ENCODE data around the gene PDZD2. TPM values are rescaled to one million over a fixed set of nuclear protein-coding genes. Genes with fewer than 3 reads are reported as not detected.

The PDZD2 gene
- total and polyA plus RNA-seq, 3 donors from 2014 or later: 47.3 to 89.1 (median 83.9) TPM

GRCh38 chr5:31738199-31738598, 99.3 kb downstream of the PDZD2 start:
- H3K27me3 ChIP-seq: no peaks in the 10 kb centered on the region
- H3K4me3 ChIP-seq: no peak overlapping the region
- DNase-seq: no peak
- H3K9me3 ChIP-seq: no peaks in the 10 kb centered on the region
- no peaks in the 10 kb centered on the region for H3K36me3 ChIP-seq (ENCODE audit: low read depth, missing control alignments)
- H3K4me1 ChIP-seq: peaks cover 4% of the 10 kb centered on the region
- TF ChIP-seq POLR2A (IDR thresholded peaks at IDR 0.05) (no peak), CTCF (IDR thresholded peaks at IDR 0.05) (no peak)
- intact Hi-C loops (cut with DNase I; ENCODE audit: low total_unique reads): no loop called here
- no peak overlapping the region for H3K27ac ChIP-seq
- WGBS, 2 donors: 76 to 79% methylated on average over 4 of the region's 4 CpGs

GRCh38 chr5:31741496-31741895, 102.6 kb downstream of the PDZD2 start:
- intact Hi-C loops (cut with DNase I; ENCODE audit: low total_unique reads): no loop called here
- DNase-seq: peak; percentile 66
- 50 to 62% methylated on average over 1 of the region's 1 CpG for WGBS, 2 donors
- H3K36me3 ChIP-seq (ENCODE audit: low read depth, missing control alignments): no peaks in the 10 kb centered on the region
- H3K4me1 ChIP-seq: peaks cover 3% of the 10 kb centered on the region
- TF ChIP-seq POLR2A (IDR thresholded peaks at IDR 0.05) (no peak), CTCF (IDR thresholded peaks at IDR 0.05) (no peak)
- H3K9me3 ChIP-seq: no peaks in the 10 kb centered on the region
- no peak overlapping the region for H3K4me3 ChIP-seq
- no peak overlapping the region for H3K27ac ChIP-seq
- no peaks in the 10 kb centered on the region for H3K27me3 ChIP-seq

- WGBS, 2 donors: 93 to 95% methylated on average over 3 of the region's 3 CpGs
- no peak for TF ChIP-seq POLR2A (IDR thresholded peaks at IDR 0.05)
- no peaks in the 10 kb centered on the region for H3K9me3 ChIP-seq
- H3K4me1 ChIP-seq: no peaks in the 10 kb centered on the region
- no peaks in the 10 kb centered on the region for H3K36me3 ChIP-seq (ENCODE audit: low read depth, missing control alignments)
- H3K27me3 ChIP-seq: no peaks in the 10 kb centered on the region
- DNase-seq: no peak
- no peak overlapping the region for H3K27ac ChIP-seq
- intact Hi-C loops (cut with DNase I; ENCODE audit: low total_unique reads): no loop called here
- no peak overlapping the region for H3K4me3 ChIP-seq
These were observed 104.7 kb downstream of the PDZD2 start for GRCh38 chr5:31743678-31744077.

GRCh38 chr5:31748458-31749172, 109.7 kb downstream of the PDZD2 start:
- Histone ChIP-seq H3K4me1 (no peaks in the 10 kb centered on the region), H3K27me3 (no peaks in the 10 kb centered on the region), H3K9me3 (no peaks in the 10 kb centered on the region), H3K4me3 (no peak overlapping the region), H3K36me3 (ENCODE audit: low read depth, missing control alignments) (no peaks in the 10 kb centered on the region), H3K27ac (no peak overlapping the region)
- no peak for TF ChIP-seq POLR2A (IDR thresholded peaks at IDR 0.05)
- TF ChIP-seq CTCF (IDR thresholded peaks at IDR 0.05): no peak
- DNase-seq: no peak
- intact Hi-C loops (cut with DNase I; ENCODE audit: low total_unique reads): no loop called here
- WGBS, 2 donors: 82 to 85% methylated on average over 3 of the region's 3 CpGs

- intact Hi-C loops (cut with DNase I; ENCODE audit: low total_unique reads): no loop called here
- H3K4me3 ChIP-seq: no peak overlapping the region
- H3K4me1 ChIP-seq: no peaks in the 10 kb centered on the region
- no peaks in the 10 kb centered on the region for H3K9me3 ChIP-seq
- DNase-seq: no peak
- 89 to 91% methylated on average over 12 of the region's 12 CpGs for WGBS, 2 donors
- no peak overlapping the region for H3K27ac ChIP-seq
- no peaks in the 10 kb centered on the region for H3K36me3 ChIP-seq (ENCODE audit: low read depth, missing control alignments)
- no peak for TF ChIP-seq POLR2A (IDR thresholded peaks at IDR 0.05)
- no peaks in the 10 kb centered on the region for H3K27me3 ChIP-seq
These were observed 111.3 kb downstream of the PDZD2 start for GRCh38 chr5:31750215-31750614.

- TF ChIP-seq POLR2A (IDR thresholded peaks at IDR 0.05) (no peak), CTCF (IDR thresholded peaks at IDR 0.05) (no peak)
- H3K4me3 ChIP-seq: no peak overlapping the region
- no peaks in the 10 kb centered on the region for H3K27me3 ChIP-seq
- intact Hi-C loops (cut with DNase I; ENCODE audit: low total_unique reads): no loop called here
- H3K9me3 ChIP-seq: no peaks in the 10 kb centered on the region
- DNase-seq: no peak
- no peaks in the 10 kb centered on the region for H3K4me1 ChIP-seq
- no peak overlapping the region for H3K27ac ChIP-seq
- 54 to 90% methylated on average over 3 of the region's 3 CpGs for WGBS, 2 donors
- H3K36me3 ChIP-seq (ENCODE audit: low read depth, missing control alignments): no peaks in the 10 kb centered on the region
These were observed 112.7 kb downstream of the PDZD2 start for GRCh38 chr5:31751610-31752009.

Measured in testis (tissue), 3 donors.